Epithelial cell of proximal tubule (primary cell): ENCODE results near the gene DENND1C. TPM values are rescaled to one million over a fixed set of nuclear protein-coding genes. Genes with fewer than 3 reads are reported as not detected.

Source experiments
- DNase-seq: peaks from one replicate; pipeline ENCODE4 v3.0.0-alpha.2; 2011; ENCODE audit warnings: low read depth
- H3K4me3 ChIP-seq: 2 replicates; pipeline ENCODE4 v1.5.1; 2011; ENCODE audit warnings: low read depth, mild to moderate bottlenecking, low read length
- CTCF ChIP-seq: conservative IDR thresholded peaks from 2 replicates; pipeline ENCODE4 v1.5.1; 2012; ENCODE audit warnings: low read depth, mild to moderate bottlenecking, low read length
- total RNA-seq: library from RNA; depleted of rRNA; stranded (reverse); fragments of >200 nt; gene quantifications from 2 replicates; pipeline ENCODE4 v1.2.3, GENCODE V29; 2015

The DENND1C gene
- total RNA-seq, 1 donor from 2014 or later: 4.4 TPM

GRCh38 chr19:6503407-6504201 is 22.0 kb upstream of the DENND1C start:
- DNase-seq: no peak
- no peak overlapping the region for H3K4me3 ChIP-seq
- TF ChIP-seq CTCF: no peak

DNA sequence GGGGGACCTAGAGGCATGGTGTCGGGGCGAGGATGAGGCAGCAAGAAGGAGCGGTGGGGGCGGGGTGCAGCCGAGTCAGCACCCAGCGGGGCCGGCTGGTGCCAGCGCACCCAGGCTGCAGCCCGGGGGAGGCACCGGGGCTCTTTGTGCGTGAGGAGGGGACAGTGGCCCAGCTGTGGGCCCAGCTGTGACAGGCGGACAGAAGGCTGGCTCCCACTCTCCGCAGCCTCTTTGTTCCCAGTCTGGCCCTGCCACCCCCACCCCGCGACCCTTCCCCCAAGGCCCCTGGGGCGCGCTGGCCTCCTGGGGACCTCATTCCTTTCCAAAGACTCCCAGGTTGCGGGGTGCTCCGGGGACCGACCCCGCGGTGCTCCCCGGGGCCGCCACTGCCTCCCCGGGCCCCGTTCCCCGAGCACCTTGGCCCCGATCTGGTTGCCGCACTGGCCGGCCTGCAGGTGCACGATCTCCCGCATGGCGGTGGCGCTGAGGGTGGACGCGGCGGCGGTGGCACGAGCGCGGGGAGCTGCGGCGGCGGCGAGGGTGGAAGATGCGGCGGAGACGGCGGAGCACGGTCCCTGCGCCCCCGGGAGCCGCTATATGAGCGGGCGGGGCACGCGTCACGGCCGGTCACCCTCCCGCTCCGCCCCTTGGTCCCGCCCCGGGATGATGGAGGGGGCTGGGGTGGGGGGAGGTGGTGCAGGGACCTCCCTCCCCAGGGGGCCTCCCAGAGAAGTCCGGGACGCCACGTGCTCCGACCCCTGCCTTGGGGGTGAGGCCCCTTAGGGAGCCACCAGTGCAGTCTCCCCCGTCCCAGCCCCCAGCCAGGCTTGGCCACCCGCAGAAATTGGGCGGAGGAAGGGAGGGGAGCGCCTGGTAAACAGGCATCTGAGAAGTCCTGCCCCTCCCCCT is 20.4 kb upstream of the DENND1C start, which contains the start of gene TUBB4A:
TSS of gene TUBB4A (minus strand) at position 570 of the 909 bp plus-strand sequence. CDS start at position 473, 97 bp downstream.
- DNase-seq: no peak
- peak within 1 kb of the TSS; percentile 67 for H3K4me3 ChIP-seq
- no peak for TF ChIP-seq CTCF

DNA sequence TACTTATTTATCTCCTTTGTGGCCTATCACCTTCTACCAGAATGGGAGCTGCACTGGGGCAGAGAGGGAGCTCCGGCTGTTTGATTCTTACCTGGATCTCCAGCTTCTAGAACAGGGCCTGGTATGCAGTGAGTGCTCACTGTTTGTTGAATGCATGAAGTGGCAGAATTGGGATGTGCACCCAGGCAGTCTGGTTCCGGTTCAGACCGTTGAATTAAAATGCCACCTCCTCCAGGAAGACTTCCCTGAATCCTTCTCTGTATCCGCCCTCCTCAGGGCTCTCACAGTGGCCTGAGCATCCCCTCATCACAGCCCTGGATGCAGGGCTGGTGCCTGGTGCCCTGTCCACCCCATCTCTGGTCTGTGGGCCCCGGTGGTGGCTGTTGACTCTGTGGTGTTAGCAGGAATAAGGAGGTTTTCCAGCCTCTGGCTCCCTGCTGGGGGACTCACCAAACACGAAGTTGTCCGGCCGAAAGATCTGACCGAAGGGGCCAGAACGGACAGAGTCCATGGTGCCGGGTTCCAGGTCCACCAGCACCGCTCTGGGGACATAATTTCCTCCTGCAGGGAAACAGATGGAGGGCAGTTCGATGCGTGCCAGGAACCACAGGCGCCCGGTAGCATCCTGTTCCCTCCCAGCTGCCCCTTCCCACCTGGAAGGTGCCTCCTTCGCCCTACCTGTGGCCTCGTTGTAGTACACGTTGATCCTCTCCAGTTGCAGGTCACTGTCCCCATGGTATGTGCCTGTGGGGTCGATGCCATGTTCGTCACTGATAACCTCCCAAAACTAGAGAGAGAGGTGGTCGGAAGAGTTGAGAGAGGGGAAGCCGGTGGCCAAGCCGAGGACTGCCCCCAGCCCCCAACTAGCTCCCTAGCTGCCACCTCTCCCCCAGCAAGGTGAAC is 19.5 kb upstream of the DENND1C start:
- no peak for TF ChIP-seq CTCF
- peak overlapping the region; percentile 67 for H3K4me3 ChIP-seq

DNA sequence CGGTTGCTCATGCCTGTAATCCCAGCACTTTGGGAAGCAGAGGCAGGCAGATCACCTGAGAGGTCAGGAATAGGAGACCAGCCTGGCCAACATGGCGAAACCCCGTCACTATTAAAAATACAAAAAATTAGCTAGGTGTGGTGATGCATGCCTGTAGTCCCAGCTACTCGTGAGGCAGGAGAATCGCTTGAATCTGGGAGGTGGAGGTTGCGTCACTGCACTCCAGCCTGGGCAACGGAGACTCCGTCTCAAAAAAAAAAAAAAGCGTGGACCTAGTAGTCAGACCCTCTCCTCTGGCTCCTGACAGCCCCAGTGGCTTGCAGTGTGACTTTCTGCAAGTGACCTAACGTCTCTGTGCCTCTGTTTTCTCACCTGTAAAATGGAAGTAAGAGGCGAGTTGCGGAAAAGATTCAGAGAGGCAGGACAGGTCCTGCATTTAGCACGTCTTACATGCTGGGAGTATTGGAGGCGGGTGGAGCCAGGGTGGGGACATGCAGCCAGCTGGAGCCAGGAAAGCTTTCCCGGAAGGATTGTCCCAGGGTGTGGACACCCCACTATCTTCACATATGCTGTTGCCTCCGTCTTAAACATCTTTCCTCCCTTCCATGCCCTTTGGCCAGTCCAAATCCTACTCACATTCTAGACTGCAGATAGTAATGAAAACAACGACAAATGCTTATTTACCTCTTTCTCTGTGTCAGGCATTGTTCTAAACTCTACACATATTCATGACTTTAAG is 17.6 kb upstream of the DENND1C start:
- no peak for DNase-seq
- H3K4me3 ChIP-seq: no peak overlapping the region
- no peak for TF ChIP-seq CTCF

More for the DNA sequence above, 19.5 kb upstream of the DENND1C start:
- DNase-seq: no peak

GRCh38 chr19:6498294-6499036 is 16.9 kb upstream of the DENND1C start:
- TF ChIP-seq CTCF: no peak
- DNase-seq: no peak
- no peak overlapping the region for H3K4me3 ChIP-seq
